NCI-H2171 treated with DMSO at 0.1 percent for 48 hours (cell line): ENCODE measurements around the gene AVPR1B.
"Not testable (repeated sequence)": the region's sequence is repeated elsewhere in the genome, so short reads cannot be mapped to it uniquely, and the experiment has no call there.

Experiments used
- DNase-seq: peaks from one replicate; lab custom pipeline; 2025; lab: John Stamatoyannopoulos, UW

The AVPR1B gene

GRCh38 chr1:206080026-206080820 is 37.0 kb downstream of the AVPR1B start:
- DNase-seq: no peak

- no peak for DNase-seq
These were observed 38.1 kb downstream of the AVPR1B start for GRCh38 chr1:206079135-206079534.

GRCh38 chr1:206075786-206076755 is 41.1 kb downstream of the AVPR1B start:
- DNase-seq: no peak

- no peak for DNase-seq
These were observed 42.3 kb downstream of the AVPR1B start for GRCh38 chr1:206074839-206075238.

GRCh38 chr1:206070627-206071304 is 46.4 kb downstream of the AVPR1B start:
- DNase-seq: no peak

- DNase-seq: no peak
These were observed 48.9 kb downstream of the AVPR1B start for GRCh38 chr1:206068314-206068713.

GRCh38 chr1:206067486-206068227 is 49.5 kb downstream of the AVPR1B start:
- DNase-seq: no peak

GRCh38 chr1:206066479-206067171 is 50.6 kb downstream of the AVPR1B start:
- no peak for DNase-seq

- no peak for DNase-seq
These were observed 51.5 kb downstream of the AVPR1B start for GRCh38 chr1:206065547-206066145.

GRCh38 chr1:206064501-206064900 is 52.7 kb downstream of the AVPR1B start:
- not testable (repeated sequence) for DNase-seq

- DNase-seq: not testable (repeated sequence)
These were observed 53.2 kb downstream of the AVPR1B start for GRCh38 chr1:206064001-206064400.

GRCh38 chr1:206062464-206062863 is 54.7 kb downstream of the AVPR1B start:
- DNase-seq: no peak

GRCh38 chr1:206060844-206061243 is 56.3 kb downstream of the AVPR1B start:
- no peak for DNase-seq
